IMR-90 (cell line): ENCODE data around the gene VEPH1. TPM values are rescaled to one million over a fixed set of nuclear protein-coding genes. Genes with fewer than 3 reads are reported as not detected.

Source experiments
- ATAC-seq: fragments of 200-7000 bp; cut with Tn5 transposase; 2 replicates; pipeline ENCODE4 v1.9.1; 2020; ENCODE audit warnings: low read depth, mild to moderate bottlenecking, moderate library complexity
- BruUV-seq: library from RNA; stranded (reverse); fragments of 400-500 nt; replicated peaks from 2 replicates; lab custom pipeline; 2021; lab: Mats Ljungman, UMichigan
- CTCF ChIA-PET: fragments of 300-600 bp; formaldehyde crosslinking; extraction: SDS; loops from one replicate; lab custom pipeline; 2021; ENCODE audit warnings: antibody characterized with exemption; lab: Yijun Ruan, JAX
- POLR2A ChIA-PET: fragments of 300-600 bp; sonication (Branson Sonifier 250); formaldehyde crosslinking; loops from one replicate; lab custom pipeline; 2022; ENCODE audit warnings: antibody characterized with exemption; ENCODE audit not compliant: unreplicated experiment; lab: Charles Lee
- DNase-seq: peaks from one replicate; pipeline ENCODE4 v3.0.0; 2013
- H2AFZ ChIP-seq: replicated peaks from 2 replicates; pipeline ENCODE3; 2013; ENCODE audit warnings: low read length, mild to moderate bottlenecking; ENCODE audit not compliant: poor library complexity
- H2AK5ac ChIP-seq: 2 replicates; pipeline ENCODE4 v1.6.1; 2013; ENCODE audit warnings: low read depth, low read length, inconsistent platforms
- H2AK9ac ChIP-seq: replicated peaks from 2 replicates; pipeline ENCODE3; 2013; ENCODE audit warnings: mild to moderate bottlenecking, low read depth, low read length, moderate library complexity; ENCODE audit not compliant: poor library complexity
- H2BK120ac ChIP-seq: 2 replicates; pipeline ENCODE4 v1.6.1; 2013; ENCODE audit warnings: low read depth, low read length, inconsistent platforms
- H2BK15ac ChIP-seq: 3 replicates; pipeline ENCODE4 v1.6.1; 2013; ENCODE audit warnings: low read depth, low read length, inconsistent platforms
- H2BK20ac ChIP-seq: 2 replicates; pipeline ENCODE4 v1.6.1; 2013; ENCODE audit warnings: low read depth, mild to moderate bottlenecking, inconsistent platforms, low read length, moderate library complexity
- H2BK5ac ChIP-seq: 2 replicates; pipeline ENCODE4 v1.6.1; 2013; ENCODE audit warnings: mild to moderate bottlenecking, low read depth, low read length, inconsistent platforms; ENCODE audit not compliant: poor library complexity, severe bottlenecking
- H3K14ac ChIP-seq: replicated peaks from 2 replicates; pipeline ENCODE4 v1.6.1; 2013; ENCODE audit warnings: low read depth, low read length, inconsistent platforms
- H3K18ac ChIP-seq: 2 replicates; pipeline ENCODE4 v1.6.1; 2013; ENCODE audit warnings: low read depth, low read length, control low read depth
- H3K23ac ChIP-seq: 2 replicates; pipeline ENCODE4 v1.6.1; 2013; ENCODE audit warnings: low read depth, low read length, inconsistent platforms
- H3K27ac ChIP-seq: 2 replicates; pipeline ENCODE4 v1.5.1; 2013; ENCODE audit warnings: mild to moderate bottlenecking, control low read depth, low read length; ENCODE audit not compliant: insufficient read depth
- H3K27me3 ChIP-seq: 2 replicates; pipeline ENCODE4 v1.6.1; 2013; ENCODE audit warnings: low read length; ENCODE audit not compliant: control insufficient read depth, insufficient read depth
- H3K36me3 ChIP-seq: 2 replicates; pipeline ENCODE4 v1.6.1; 2013; ENCODE audit warnings: low read length, mixed read lengths; ENCODE audit not compliant: control insufficient read depth, insufficient read depth
- H3K4ac ChIP-seq: 2 replicates; pipeline ENCODE4 v1.6.1; 2013; ENCODE audit warnings: low read depth, low read length, inconsistent platforms
- H3K4me1 ChIP-seq: 2 replicates; pipeline ENCODE4 v1.6.1; 2013; ENCODE audit warnings: low read length, mixed read lengths; ENCODE audit not compliant: control insufficient read depth, insufficient read depth
- H3K4me2 ChIP-seq: 2 replicates; pipeline ENCODE4 v1.6.1; 2013; ENCODE audit warnings: low read depth, mild to moderate bottlenecking, control low read depth, low read length, moderate library complexity
- H3K4me3 ChIP-seq: 2 replicates; pipeline ENCODE4 v1.5.1; 2013; ENCODE audit warnings: low read depth, mild to moderate bottlenecking, control low read depth, low read length, moderate library complexity; ENCODE audit not compliant: insufficient read depth
- H3K56ac ChIP-seq: 2 replicates; pipeline ENCODE4 v1.6.1; 2013; ENCODE audit warnings: low read length, inconsistent platforms; ENCODE audit not compliant: insufficient read depth; ENCODE audit errors: extremely low read depth
- H3K79me1 ChIP-seq, 2 experiments: 2 replicates each; pipeline ENCODE4 v1.6.1; 2013; ENCODE audit warnings: low read length in 2 of 2, inconsistent platforms in 1 of 2, low read depth in 1 of 2
- H3K9ac ChIP-seq: 2 replicates; pipeline ENCODE4 v1.6.1; 2013; ENCODE audit warnings: low read depth, low read length, control low read depth
- H3K9me1 ChIP-seq: 2 replicates; pipeline ENCODE4 v1.6.1; 2013; ENCODE audit warnings: low read length, inconsistent platforms; ENCODE audit not compliant: insufficient read depth
- H3K9me3 ChIP-seq: 2 replicates; pipeline ENCODE4 v1.6.1; 2013; ENCODE audit warnings: low read length; ENCODE audit not compliant: control insufficient read depth, insufficient read depth
- H4K20me1 ChIP-seq: 2 replicates; pipeline ENCODE4 v1.6.1; 2013; ENCODE audit warnings: low read length, inconsistent platforms; ENCODE audit not compliant: insufficient read depth
- H4K5ac ChIP-seq: 2 replicates; pipeline ENCODE4 v1.6.1; 2013; ENCODE audit warnings: mild to moderate bottlenecking, low read depth, low read length, control low read depth
- H4K8ac ChIP-seq, 2 experiments: 2 replicates each; pipeline ENCODE4 v1.6.1; 2013; ENCODE audit warnings: low read depth in 2 of 2, low read length in 2 of 2, control low read depth in 1 of 2, inconsistent platforms in 1 of 2
- H4K91ac ChIP-seq: 2 replicates; pipeline ENCODE4 v1.6.1; 2013; ENCODE audit warnings: low read depth, low read length, inconsistent platforms; ENCODE audit not compliant: insufficient read depth
- CEBPB ChIP-seq: IDR thresholded peaks from 2 replicates; pipeline ENCODE4 v1.6.1; 2012; ENCODE audit warnings: low read depth, low read length, improper control_type of control experiment
- CHD1 ChIP-seq: IDR thresholded peaks from 2 replicates; pipeline ENCODE4 v1.6.1; 2012; ENCODE audit warnings: low read depth, low read length, improper control_type of control experiment
- CTCF ChIP-seq: conservative IDR thresholded peaks from 2 replicates; pipeline ENCODE4 v1.5.1; 2012; ENCODE audit warnings: mild to moderate bottlenecking, low read depth, low read length, improper control_type of control experiment
- ELK1 ChIP-seq: fragments of 150-350 bp; IDR thresholded peaks from 2 replicates; pipeline ENCODE4 v1.6.1; 2016; ENCODE audit warnings: low read depth, mild to moderate bottlenecking, low read length, moderate library complexity, borderline replicate concordance
- FOS ChIP-seq: fragments of 150-350 bp; IDR thresholded peaks from 2 replicates; pipeline ENCODE4 v1.6.1; 2016; ENCODE audit warnings: low read depth, low read length
- MAZ ChIP-seq: IDR thresholded peaks from 2 replicates; pipeline ENCODE4 v1.6.1; 2012; ENCODE audit warnings: low read depth, mild to moderate bottlenecking, low read length, improper control_type of control experiment, moderate library complexity, borderline replicate concordance
- MXI1 ChIP-seq: IDR thresholded peaks from 2 replicates; pipeline ENCODE4 v1.6.1; 2012; ENCODE audit warnings: low read depth, mild to moderate bottlenecking, low read length, moderate library complexity, borderline replicate concordance
- NFE2L2 ChIP-seq: fragments of 150-350 bp; IDR thresholded peaks from 2 replicates; pipeline ENCODE4 v1.6.1; 2016; ENCODE audit warnings: low read depth, mild to moderate bottlenecking, low read length
- RAD21 ChIP-seq: IDR thresholded peaks from 2 replicates; pipeline ENCODE4 v1.6.1; 2012; ENCODE audit warnings: low read length, improper control_type of control experiment
- RCOR1 ChIP-seq: IDR thresholded peaks from 2 replicates; pipeline ENCODE4 v1.6.1; 2012; ENCODE audit warnings: mild to moderate bottlenecking, low read length, improper control_type of control experiment; ENCODE audit not compliant: insufficient replicate concordance
- SMC3 ChIP-seq: fragments of 150-350 bp; IDR thresholded peaks from 2 replicates; pipeline ENCODE4 v1.6.1; 2016; ENCODE audit warnings: low read depth, mild to moderate bottlenecking, antibody characterized with exemption, low read length, moderate library complexity
- USF2 ChIP-seq: fragments of 150-350 bp; IDR thresholded peaks from 2 replicates; pipeline ENCODE4 v1.6.1; 2017; ENCODE audit warnings: mild to moderate bottlenecking, antibody characterized with exemption, low read length, low read depth
- WGBS, 2 experiments: methylation state at CpG; one replicate each; pipeline versions ENCODE4 v1.1.5 to v1.1.7; 2013; ENCODE audit warnings: missing lambda C conversion rate in 2 of 2; ENCODE audit not compliant: insufficient read length in 1 of 2; ENCODE audit errors: extremely low coverage in 2 of 2; 5-methylcytosine and 5-hydroxymethylcytosine counted together
- dilution Hi-C: fragments of 300-500 bp; cut with HindIII; formaldehyde crosslinking; loops from one replicate; pipeline ENCODE4 v1.14.3; 2018; ENCODE audit warnings: low sequenced_read_pairs; ENCODE audit not compliant: unreplicated experiment
- in situ Hi-C: fragments of 300-500 bp; cut with MboI; formaldehyde crosslinking; loops from 3 replicates; pipeline ENCODE4 v1.14.3; 2019; ENCODE audit warnings: low sequenced_read_pairs, inconsistent platforms, mixed read lengths
- intact Hi-C: fragments of 100-400 bp; cut with micrococcal nuclease; formaldehyde crosslinking; loops from 2 replicates; pipeline ENCODE4 v1.10.0; 2022
- polyA plus RNA-seq, 3 experiments: library from polyadenylated mRNA; depleted of rRNA; stranded (reverse); fragments of >200 nt; gene quantifications; 2 replicates each; pipeline ENCODE4 v1.2.3, GENCODE V29; 2012; ENCODE audit warnings: low replicate concordance in 1 of 3
- total RNA-seq: library from RNA; depleted of rRNA; stranded (reverse); fragments of >200 nt; gene quantifications from 2 replicates; pipeline ENCODE4 v1.2.3, GENCODE V29; 2012

VEPH1 gene
- total and polyA plus RNA-seq, 2 of the 4 experiments (the other 2 are of a cell fraction): 30.5 to 130 TPM

- Histone ChIP-seq H3K4me3 (no peak overlapping the region), H2BK5ac (no peak overlapping the region), H2BK20ac (no peak overlapping the region), H3K36me3 (no peaks in the 10 kb centered on the region), H3K23ac (no peak overlapping the region), H3K14ac (no peak overlapping the region; the same call in 1 of the 2 replicates), H4K20me1 (no peaks in the 10 kb centered on the region), H3K27me3 (no peaks in the 10 kb centered on the region), H3K18ac (no peak overlapping the region), H3K4me2 (no peak overlapping the region), H3K27ac (no peak overlapping the region), H3K9me3 (no peaks in the 10 kb centered on the region), H3K9me1 (peaks cover 7% of the 10 kb centered on the region; the same call in 1 of the 2 replicates), H3K9ac (no peak overlapping the region), H2BK120ac (no peak overlapping the region), H2AK5ac (no peak overlapping the region), H3K4me1 (peaks cover 6% of the 10 kb centered on the region), H3K56ac (no peak overlapping the region), H2AFZ (no peak overlapping the region), H4K5ac (no peak overlapping the region), H2AK9ac (no peak overlapping the region), H3K79me1 (no peaks in the 10 kb centered on the region), H4K8ac (no peak overlapping the region), H2BK15ac (no peak overlapping the region), H3K4ac (no peak overlapping the region; the same call in 1 of the 2 replicates), H4K91ac (no peak overlapping the region)
- CTCF ChIA-PET: no interaction called here
- intact Hi-C loops: loop anchor here (5.0 kb wide), 1 partner anchor 42 kb away; no protein-coding TSS in a partner anchor
- TF ChIP-seq SMC3 (no peak), RCOR1 (no peak), RAD21 (no peak), MAZ (no peak), FOS (no peak), NFE2L2 (no peak), CHD1 (no peak), CTCF (no peak), ELK1 (no peak), USF2 (no peak), CEBPB (no peak), MXI1 (no peak)
- in situ Hi-C loops: no loop called here
- dilution Hi-C loops: no loop called here
- whole genome bisulfite sequencing, 2 experiments: 80% methylated on average over 2 of the region's 3 CpGs; no CpG with 5 or more reads in 1 of the 2 experiments
- no TSS peak for BruUV-seq
- DNase-seq (no peak), ATAC-seq (no peak)
- POLR2A ChIA-PET: no interaction called here
Measured at GRCh38 chr3:157374933-157375332, 128.3 kb downstream of the VEPH1 start.
